HG02759 (cell line): ENCODE results near the gene CFDP1.
"Not testable (repeated sequence)": the region's sequence is repeated elsewhere in the genome, so short reads cannot be mapped to it uniquely, and the experiment has no call there.

Experiments used
- ATAC-seq: cut with Tn5 transposase; IDR thresholded peaks from one replicate; pipeline ENCODE4 v1.9.1; 2021; ENCODE audit warnings: mild to moderate bottlenecking, moderate library complexity; ENCODE audit not compliant: unreplicated experiment

Gene CFDP1

DNA sequence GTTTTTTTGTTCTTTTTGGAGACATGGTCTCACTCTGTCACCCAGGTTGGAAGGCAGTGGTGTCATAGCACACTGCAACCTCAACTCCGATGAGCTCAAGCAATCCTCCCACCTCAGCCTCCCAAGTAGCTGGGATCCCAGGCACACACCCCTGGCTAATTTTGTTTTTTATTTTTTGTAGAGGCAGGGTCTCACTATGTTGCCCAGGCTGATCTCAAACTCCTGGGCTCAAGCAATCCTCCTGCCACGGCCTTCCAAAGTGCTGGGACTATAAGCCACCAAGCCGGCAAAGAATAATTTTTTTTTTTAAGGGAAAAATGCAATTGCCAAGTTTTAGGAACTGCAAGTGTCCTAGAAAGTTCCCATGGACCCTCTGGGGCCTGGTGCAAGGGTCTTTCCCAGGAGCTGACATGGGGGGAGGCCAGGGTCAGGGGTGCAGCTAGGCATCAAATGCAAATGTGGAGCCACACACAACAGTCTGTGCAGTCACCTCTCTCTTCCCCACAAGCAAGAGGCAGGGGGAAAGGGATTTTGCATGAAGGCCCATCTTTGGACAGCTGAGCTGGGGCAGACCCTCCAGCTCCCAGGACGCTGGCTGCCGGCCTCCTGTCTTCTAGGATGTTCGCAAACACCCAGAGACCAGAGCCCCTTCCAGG, 161.7 kb downstream of the CFDP1 start:
- peak; percentile 30 for ATAC-seq

DNA sequence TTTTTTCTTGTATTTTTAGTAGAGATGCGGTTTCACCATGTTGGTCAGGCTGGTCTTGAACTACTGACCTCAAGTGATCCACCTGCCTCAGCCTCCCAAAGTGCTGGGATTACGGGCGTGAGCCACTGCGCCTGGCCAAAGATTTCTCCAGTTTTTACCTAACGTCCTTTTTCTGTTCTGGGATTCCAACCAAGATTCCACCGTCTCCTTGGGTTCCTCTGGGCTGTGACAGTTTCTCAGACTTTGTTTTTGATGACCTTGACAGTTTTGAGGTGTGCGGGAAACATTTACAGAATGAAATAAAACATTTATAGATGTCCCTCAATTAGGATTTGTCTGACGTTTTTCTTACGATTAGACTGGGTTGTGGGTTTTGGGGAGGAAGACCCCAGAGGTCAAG, 163.9 kb downstream of the CFDP1 start:
- ATAC-seq: not testable (repeated sequence)

DNA sequence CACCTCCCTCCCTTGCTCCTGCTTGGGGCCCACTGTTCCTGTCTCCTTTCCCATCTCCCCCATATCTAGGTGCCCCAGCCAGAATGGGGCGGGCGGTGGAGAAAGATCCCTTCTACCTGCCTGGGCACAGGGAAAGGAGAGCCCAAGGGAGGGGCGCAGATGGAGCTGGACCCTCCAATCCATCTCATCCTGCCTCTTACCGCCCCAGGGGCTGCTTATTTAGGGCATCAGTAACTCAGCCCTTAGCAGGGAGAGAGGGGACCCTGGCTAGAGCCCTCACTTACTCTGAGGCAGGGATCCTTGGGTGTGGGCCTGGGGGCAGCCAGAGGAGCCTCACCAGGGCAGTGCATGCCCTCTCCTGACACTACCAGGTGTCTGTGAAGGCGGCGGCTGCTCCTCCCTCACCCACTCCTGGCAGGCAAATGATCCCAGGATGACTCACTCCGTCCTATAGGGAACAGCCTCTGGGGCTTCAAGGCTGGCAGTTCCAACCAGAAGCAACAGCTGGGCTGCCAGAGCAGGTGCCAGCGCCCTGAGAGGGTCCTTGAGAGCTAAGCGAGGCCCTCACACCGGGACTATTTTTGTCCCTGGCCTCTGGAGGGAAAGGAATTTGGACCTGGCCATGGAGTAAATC, 165.6 kb downstream of the CFDP1 start:
- ATAC-seq: no peak

DNA sequence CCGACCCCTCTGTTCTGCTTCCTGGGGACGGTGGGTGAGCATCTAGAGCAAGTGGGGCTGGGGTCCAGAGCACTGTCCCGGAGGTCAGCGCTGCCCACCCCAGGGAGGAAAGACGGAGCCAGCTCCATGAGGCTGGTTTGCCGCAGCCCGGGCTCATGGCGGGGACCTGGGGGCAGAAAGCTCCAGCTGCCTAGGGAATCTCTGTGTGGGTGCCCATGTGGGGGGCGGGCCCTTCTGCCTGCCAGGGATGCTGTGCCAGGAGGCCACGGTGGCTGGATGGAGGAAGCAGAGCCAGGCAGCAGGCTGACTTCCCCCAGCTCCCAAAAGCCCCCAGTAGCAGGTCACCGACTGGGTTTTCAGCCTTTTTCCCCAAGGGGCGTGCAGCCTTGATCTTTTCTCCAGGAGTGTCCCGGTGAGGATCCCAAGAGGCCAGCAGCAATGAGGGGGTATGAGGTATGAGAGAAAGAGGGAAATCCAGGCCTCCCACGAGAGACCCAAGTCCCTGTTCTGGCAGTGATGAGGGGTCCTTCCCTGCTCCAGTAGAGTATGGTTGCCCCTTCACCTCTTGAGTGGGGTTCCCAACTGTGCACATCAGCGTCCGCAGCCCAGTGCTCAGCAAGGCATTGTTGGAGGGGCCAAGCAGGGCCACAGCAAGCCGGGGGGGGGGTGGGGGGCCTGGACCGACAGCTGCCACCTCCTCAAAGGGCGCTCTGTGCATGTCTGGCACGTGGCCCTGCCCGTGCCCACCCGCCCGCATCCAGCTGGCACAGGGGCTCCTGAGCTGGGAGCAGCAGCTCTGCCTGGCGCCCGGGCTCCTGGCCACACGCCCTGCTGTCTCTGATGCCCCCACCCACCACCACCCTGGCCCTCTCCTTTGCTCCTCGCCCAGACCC, 166.3 kb downstream of the CFDP1 start:
- ATAC-seq: no peak

DNA sequence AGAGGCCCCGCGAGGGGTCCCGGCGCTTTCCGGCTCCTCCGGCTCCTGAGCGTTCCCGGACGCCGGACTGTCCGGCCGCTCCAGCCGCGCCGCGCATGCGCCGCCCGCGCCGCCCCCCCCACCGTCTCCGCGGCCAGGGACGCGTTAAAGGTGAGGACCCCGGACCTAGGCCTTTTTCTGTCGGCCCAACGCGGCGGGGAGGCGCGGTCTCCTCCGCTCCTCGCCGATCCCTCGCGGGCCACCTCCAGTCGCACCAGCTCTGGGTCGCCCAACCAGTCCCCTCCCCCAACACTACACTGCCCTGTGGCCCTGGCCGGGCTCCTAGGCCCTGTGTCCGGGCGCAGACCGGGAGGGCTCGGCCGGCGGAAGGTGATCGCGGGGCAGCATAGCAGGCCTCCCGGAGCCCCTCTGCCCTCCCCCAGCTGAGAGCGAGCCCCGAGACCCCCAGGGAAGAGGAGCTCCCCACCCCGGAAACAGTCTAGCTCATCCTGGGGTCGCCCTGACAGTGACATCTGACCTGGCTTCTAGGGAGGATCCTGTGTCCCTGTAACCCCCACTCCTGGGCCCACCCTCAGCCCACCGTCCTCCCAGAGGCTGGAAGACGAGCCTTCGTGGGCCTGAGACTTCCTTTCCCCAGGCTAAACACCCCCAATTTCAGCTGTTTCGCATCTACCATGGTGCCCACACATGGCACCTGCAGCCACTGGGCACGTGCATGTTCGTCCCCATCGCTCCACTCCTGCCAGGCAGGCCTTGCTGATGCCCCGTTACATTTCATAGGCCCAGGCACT, 167.2 kb downstream of the CFDP1 start:
- peak; percentile 77 for ATAC-seq

DNA sequence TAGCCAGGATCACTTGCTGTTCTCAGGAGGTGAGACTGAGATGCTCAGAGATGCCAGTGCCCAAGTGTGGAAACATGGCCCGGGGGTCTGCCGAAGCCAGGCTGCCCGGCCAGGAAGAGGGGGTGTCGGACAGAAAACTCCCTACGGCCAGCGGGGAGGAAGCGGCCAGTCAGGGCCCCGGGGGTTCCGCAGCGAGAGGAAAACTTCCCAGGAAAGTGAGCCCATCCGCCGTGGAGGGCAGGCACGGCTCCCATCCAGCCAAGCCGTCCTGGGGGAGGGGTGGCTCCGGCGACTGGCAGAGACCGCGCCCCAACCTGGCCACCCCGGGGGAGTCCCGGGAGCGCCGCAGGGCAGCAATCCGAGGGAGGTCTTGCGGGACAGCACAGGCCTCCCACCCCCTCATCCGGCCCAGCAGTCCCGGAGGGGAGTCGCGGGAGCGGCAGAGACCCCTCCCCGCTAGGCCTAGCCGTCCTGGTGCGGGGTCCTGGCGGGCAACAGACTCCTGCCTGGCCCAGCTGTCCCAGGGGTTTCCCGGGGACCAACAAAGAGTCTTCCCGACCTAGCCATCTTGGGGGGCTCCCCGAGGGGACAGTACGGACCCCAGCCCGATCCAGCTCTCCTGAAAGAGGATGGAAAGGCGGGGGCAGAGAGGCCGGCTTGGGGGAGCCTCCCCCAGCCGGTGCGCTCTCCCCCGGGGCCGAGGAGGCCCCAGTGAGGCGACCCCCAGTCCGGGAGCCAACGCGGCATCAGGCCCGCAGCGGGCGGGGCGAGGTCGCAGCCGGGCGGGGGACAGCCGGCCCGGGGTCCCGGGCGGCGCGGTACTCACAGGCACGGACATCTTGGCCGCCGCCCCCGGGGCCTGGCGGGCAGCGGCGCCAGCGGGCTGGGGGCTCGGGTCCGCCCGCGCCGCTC, 168.0 kb downstream of the CFDP1 start:
- ATAC-seq: peak; percentile 34

DNA sequence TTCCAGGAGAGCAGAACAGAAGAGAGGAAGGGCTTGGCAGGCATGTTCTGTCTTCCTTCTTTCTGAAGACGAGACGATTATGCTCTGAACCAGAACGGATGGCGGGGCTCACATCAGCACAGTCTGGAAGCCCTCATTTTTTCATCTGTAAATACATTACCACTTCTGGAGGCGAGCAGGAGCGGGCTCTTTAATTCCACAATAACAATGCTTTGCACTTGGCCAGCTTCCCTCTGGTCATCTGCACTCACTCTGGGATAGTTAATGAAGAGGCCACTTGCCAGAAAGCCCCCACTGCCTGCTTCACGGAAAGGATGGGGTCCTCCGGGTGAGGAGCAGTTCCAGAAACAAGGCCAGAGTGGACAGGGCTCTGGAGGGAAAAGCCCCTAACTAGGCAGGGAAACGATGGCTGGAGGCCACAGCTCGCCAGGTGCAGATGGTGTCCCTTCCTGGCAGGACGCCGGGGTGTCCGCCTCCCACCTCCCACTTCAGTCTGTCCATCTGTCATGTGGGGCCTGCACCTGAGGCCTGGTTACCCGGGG, 168.8 kb downstream of the CFDP1 start:
- no peak for ATAC-seq

DNA sequence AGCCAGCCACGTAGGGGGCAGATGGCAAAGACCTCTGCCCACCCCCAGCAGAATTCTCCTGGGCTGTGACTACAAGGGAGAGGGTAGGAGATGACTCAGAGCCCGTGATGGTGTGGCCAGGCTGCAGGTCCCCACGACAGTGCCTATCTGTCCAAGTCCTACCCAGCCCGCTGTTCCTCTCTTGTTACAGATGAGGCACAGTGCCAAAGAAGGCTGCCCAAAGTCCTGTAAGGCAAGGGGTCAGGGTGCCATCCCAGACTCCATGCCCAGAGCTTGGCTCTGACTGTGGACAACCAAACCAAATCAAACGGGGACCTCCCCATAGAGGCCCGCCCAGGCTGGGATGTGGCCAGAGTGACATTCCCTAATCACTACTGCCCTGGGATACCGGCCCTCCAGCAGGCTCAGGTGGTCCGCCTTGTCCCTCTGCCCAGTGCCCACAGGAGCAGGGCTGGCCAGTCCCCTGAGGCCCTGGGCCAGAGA, 169.3 kb downstream of the CFDP1 start:
- no peak for ATAC-seq

DNA sequence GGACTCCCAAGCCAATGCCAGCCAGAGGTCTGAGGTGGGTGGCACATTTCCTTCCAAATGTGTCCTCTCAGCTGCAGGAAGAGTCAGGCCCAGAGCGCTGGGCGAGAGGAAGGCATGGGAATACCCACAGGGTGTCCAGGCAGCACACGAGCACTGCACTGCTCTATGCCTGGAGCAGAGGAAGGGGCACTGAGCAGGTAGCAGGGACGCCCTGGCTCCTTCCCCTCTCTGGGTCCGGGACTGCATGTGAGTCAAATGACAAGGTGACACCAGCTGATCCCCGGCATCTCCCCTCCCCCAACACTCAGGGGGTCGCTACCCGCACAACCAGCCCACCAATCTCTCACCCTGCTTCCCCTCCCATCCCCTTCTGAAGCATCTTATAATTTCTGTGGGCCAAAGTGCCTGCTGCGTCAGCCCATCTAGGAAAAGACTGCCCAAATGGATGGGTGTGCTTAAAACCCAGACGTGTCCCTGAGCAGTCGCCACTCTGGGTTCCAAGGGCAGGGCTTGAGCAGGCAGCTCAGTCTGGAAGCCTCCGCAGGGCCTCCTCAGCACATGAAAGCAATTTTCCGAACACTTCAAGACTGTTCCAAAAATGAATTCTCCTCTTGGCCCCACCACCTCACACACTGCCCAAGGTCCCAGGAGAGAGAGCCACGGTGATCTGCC, 169.9 kb downstream of the CFDP1 start:
- no peak for ATAC-seq

DNA sequence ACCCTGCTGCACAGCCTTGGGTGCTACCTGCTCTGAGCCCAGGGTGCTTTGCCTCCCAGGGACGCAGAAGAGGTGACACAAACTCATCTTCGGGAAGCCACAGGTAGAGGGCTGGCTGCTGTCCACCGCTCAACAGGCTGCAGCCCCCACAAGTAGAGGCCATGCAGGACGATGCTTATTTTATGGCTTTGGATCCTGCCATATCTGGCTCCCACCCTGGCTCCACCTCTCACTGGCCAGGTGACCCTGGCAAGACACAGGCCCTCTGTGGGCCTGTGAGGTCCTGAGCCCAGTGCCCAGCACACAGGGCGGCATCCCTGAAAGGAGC, 170.5 kb downstream of the CFDP1 start:
- no peak for ATAC-seq

DNA sequence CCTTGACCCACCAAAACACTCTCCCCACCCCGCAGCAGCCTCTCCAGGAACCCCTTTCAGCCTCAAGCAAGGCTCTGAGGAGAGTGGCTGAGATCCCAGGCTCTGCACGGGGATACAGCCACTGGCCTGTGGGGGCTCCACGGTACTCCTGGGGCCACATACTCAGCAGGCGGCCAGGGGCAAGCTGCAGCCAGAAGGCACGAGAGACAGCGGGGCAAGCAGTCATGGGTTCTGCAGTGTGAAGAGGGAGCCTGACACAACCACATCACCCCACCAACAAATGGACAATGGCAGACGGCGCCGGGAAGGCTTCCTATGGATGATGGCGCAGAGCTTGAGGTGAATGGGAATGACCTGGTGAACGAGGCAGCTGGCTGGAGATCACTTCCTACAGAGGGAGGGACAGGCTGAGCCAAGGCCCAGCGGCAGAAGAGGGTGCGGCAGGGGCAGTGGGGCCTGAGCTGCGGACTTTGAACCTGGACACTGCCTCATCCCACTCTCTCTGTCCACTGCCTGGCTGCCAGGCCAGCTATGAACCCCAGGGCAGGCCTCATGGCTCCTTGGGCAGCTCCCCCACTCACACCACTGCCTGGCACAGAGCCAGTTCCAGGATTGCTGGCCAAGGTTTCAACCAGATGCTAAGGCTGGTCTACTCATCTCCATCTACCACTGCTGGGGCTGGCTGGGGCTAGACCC, 171.1 kb downstream of the CFDP1 start:
- no peak for ATAC-seq

DNA sequence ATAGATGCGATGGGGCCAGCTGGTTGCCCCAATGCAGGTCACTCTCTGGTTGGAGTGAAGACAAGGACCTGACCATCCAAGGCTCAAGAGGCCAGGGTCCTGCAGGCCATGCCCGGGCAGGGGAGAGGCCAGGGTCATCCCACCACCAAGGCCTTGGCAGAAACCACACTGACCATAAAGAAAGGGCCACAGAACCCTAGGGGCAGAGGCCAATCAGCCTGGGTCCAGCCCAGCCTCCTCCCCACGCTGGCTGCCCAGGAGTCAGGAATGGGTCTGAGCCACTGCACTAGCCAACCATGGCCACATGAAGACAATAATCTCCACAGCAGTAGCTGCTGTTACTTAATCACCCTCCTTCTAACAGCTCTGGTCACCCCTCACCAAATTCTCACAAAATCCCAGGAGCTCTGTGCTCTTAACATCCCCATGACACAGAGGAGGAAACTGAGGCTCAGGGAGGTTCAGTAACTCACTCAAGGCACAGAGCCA, 171.7 kb downstream of the CFDP1 start:
- no peak for ATAC-seq

DNA sequence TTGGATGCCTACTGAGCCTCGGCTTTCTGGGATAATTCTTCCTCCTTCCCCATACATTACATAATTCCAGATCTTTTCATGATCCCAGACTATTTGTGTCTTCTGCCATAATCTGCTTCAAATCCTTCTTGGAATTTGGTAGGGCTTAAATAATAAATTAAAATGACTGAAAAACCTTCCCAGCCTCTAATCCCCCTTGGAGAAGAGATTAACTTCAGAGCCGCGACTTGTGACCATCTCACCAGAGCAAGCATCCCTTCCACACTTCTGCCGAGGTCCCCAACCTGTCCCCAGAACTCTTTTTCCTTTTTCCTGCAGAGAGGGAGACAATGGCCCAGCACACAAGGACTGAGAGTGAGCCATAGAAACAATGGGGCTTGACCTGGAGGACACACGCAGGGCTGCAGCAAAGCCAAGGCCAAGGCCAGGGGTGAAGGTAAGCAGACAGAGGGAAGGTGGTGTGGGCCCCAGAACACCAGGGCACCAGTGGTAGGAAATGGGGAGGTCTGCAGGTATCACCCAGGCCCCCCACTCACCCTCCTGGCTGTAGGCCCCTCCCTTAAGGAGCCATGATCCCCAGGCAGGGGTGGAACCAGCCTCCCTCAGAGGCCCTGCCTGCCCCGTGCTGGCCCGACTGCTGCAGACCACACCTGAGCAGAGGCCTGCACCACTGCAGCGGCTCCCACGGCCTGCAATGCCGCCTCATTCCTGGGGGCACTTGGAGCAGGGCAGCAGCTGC, 172.3 kb downstream of the CFDP1 start:
- no peak for ATAC-seq

DNA sequence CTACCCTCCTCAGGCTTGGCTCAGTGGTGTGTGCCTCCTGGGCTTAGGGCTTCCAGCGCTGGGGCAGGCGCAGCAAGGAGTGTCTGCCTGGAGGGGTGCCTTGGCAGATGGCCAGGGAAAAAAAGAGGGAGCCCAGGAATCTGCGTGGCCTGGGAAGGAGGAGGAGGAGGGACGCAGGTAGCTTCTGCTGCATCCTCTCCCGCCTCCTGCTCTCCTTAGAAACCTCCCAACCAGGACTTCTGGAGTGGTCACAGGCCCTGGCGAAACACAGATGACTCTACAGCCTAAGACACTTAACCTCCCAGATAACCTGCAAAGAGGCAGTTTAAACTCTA, 174.5 kb downstream of the CFDP1 start:
- no peak for ATAC-seq

DNA sequence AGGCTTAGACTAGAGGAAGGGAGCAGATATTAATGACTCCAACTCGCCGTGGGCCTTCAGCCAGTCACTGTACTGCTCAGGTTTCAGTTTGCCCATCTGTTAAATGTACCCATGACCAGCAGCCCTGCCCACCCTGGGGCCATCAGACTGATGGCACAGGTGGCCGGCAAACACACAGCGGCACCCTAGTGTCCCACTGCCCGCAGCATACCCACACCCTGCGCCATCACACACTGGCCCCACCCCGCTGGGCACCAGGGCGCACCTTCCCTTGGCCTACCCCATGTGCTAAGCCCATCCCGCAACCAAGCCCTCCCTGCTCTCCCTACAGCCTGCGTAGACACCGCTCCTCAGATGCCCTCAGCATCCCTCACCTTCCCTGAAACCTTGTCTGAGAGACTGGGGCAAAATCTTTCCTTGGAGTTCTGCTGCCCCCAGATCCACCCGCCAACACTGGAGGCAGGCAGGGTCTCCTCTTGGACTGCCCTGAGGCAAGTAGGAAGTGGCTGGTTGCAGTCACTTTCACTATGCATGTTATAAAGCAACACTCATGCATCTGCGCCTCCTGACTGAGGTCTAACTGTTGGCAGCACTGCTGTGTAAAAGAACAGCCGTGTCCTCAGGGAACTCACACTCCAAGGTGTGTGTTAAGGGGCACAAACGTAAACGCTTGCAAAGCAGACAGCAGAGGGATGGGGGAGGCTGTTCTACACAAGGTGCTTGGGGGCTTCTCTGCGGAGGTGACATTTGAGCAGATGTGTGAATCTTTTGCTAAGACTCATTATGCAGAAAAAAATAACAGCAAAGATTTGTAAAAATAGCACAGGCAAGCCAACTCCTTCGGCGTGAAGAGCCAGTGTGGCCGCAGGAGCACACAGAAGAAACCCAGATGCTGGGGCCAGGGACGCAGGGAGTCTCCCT, 175.2 kb downstream of the CFDP1 start:
- ATAC-seq: no peak

DNA sequence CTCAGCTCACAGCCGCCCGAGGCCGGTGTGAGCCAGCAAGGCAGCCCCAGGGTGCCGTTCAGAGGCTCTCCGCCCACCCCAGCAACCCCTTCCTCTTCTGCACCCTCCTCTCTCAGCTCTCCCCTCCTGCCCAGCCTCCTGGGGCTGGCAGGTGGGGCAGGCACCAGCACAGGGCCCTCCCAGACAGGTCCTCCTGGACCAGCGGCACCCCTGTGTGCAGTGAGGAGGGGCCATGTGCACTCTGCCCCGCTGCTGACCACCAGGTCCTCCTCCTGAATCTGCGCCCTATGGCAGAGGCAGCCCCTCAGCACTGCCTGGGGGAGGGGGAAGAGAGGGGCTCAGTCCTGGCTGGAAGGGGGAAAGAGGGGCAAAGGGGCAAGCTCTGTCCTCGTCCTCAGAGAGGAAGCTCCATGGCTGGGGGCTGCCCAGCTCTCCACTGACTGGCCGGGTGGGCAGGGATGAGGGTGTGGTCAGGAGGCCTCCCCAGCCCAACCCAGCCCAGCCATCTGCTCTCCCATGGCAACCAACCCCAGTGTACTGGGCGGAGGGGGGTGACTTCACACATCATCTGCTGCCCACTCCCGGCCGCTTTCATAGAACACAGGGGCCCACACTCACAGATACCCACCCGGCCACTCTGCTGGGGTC, 176.5 kb downstream of the CFDP1 start:
- no peak for ATAC-seq
